Activated CD8-positive, alpha-beta T cell treated with anti-CD3 and anti-CD28 coated beads, Interleukin-2, amount 10 ng/mL, durations not matched to agents 7 days and 5 days (primary cell): ENCODE measurements around the gene SRC. TPM values are rescaled to one million over a fixed set of nuclear protein-coding genes. Genes with fewer than 3 reads are reported as not detected.

Experiments
- ATAC-seq: fragments of 150-1000 bp; cut with Tn5 transposase; one replicate; pipeline ENCODE4 v1.10.0; 2021; ENCODE audit warnings: moderate library complexity
- CTCF ChIA-PET: fragments of 350-600 bp; sonication (Branson Sonifier 250); formaldehyde crosslinking; loops from one replicate; lab custom pipeline; 2021; ENCODE audit warnings: antibody characterized with exemption; lab: Charles Lee
- POLR2A ChIA-PET: fragments of 350-600 bp; sonication (Branson Sonifier 250); formaldehyde crosslinking; loops from one replicate; lab custom pipeline; 2021; ENCODE audit warnings: antibody characterized with exemption; lab: Charles Lee
- DNase-seq: peaks from one replicate; pipeline ENCODE4 v3.0.0-alpha.2; 2020
- H3K27ac Mint-ChIP-seq: one replicate; pipeline ENCODE4 v1.8.0; 2021; ENCODE audit warnings: mild to moderate bottlenecking, mixed read lengths
- H3K27me3 Mint-ChIP-seq: one replicate; pipeline ENCODE4 v1.8.0; 2021; ENCODE audit warnings: low read depth, mixed read lengths
- H3K36me3 Mint-ChIP-seq: one replicate; pipeline ENCODE4 v1.8.0; 2021; ENCODE audit warnings: low read depth, mixed read lengths
- H3K4me1 Mint-ChIP-seq: one replicate; pipeline ENCODE4 v1.8.0; 2021; ENCODE audit warnings: low read depth, mixed read lengths
- H3K4me3 Mint-ChIP-seq: one replicate; pipeline ENCODE4 v1.8.0; 2021; ENCODE audit warnings: mild to moderate bottlenecking, mixed read lengths
- H3K9me3 Mint-ChIP-seq: one replicate; pipeline ENCODE4 v1.8.0; 2022; ENCODE audit warnings: mixed read lengths; ENCODE audit not compliant: insufficient read depth
- total RNA-seq, 2 experiments: library from RNA; stranded (reverse); gene quantifications; one replicate each; pipeline ENCODE4 v1.2.3, GENCODE V29; 2021

Gene SRC
- total RNA-seq, 2 experiments from 2014 or later = 3.2 to 6.5 TPM

DNA sequence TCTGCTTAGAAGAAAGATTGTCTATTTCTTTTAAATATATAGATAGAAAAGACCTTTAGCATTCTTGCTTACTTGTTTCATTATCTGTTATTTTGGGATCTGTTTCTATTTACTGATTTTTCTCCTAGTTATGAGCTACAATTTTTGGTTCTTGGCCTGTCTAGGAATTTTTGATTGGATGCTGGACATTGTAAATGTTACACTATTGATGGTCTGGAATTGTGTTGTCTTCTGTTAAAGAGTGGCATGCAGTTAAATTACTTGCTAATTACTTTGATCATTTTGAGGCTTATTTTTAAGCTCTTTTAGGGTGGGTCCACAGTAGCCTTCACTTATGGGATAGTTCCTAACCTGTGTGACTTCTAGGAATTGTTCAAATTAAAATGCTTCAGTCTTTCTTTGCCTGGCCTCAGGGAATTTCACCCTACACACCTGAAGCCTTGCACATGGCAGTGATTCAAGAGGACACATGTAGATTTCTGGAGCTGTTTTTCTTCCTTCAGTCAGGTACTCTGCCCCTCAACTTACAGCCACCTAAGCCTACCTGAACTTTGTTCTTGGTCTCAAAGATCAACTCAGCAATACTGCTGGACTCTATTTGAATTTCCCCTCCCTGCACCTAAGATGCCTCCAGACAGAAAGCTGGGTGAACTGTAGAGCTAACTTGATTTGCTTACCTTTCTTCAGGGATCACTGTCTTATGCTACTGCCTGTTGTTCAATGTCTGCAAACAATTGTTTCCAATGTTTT, 108.9 kb downstream of the SRC start:
- POLR2A ChIA-PET = no interaction called here
- ATAC-seq = no peak

More for the DNA sequence above, 108.9 kb downstream of the SRC start:
- H3K36me3 Mint-ChIP-seq = no peaks in the 10 kb centered on the region
- CTCF ChIA-PET = no interaction called here
- H3K4me1 Mint-ChIP-seq = no peaks in the 10 kb centered on the region
- no peak for DNase-seq
- no peak overlapping the region for H3K4me3 Mint-ChIP-seq
- peaks cover 9% of the 10 kb centered on the region for H3K9me3 Mint-ChIP-seq
- H3K27ac Mint-ChIP-seq = no peak overlapping the region
- peaks cover 5% of the 10 kb centered on the region for H3K27me3 Mint-ChIP-seq

Other genes starting within 250 kb of the SRC start
- 100 to 1,000 TPM; 163 to 165 TPM for gene RPN2, start 166.8 kb upstream of the SRC start, total RNA-seq
- 1 to 10 TPM; 2.6 to 2.8 TPM for gene MROH8, start 166.6 kb upstream of the SRC start, total RNA-seq
- not detected for gene GHRH, start 84.3 kb upstream of the SRC start, total RNA-seq
- 10 to 100 TPM; 10.1 to 10.9 TPM for gene MANBAL, start 56.5 kb upstream of the SRC start, total RNA-seq
- under 1 TPM in 1 of 2 experiments, not detected in 1; 0.32 TPM for gene NNAT, start 175.1 kb downstream of the SRC start, total RNA-seq
- gene BLCAP, start 181.7 kb downstream of the SRC start, total RNA-seq = 10 to 100 TPM; 33.2 to 34.6 TPM